ENCODE results near the gene GUSB.

Gene GUSB

GRCh38 chr7:65975814-65976445 is 6.1 kb downstream of the GUSB start:
- Histone ChIP-seq H3K9ac (no peak overlapping the region), H3K27ac (no peak overlapping the region), H2AFZ (ENCODE audit: low read depth) (no peak overlapping the region), H3K36me3 (ENCODE audit: insufficient read depth) (peaks cover 4% of the 10 kb centered on the region; the same call in 1 of the 2 replicates), H3K79me2 (ENCODE audit: insufficient read depth, low read depth) (peaks cover 12% of the 10 kb centered on the region), H3K27me3 (ENCODE audit: insufficient read depth, low read depth) (no peaks in the 10 kb centered on the region), H3K4me1 (ENCODE audit: low read depth, poor library complexity, severe bottlenecking) (peaks cover 4% of the 10 kb centered on the region), H3K4me2 (no peak overlapping the region), H3K4me3 (IDR thresholded peaks at IDR 0.05; ENCODE audit: insufficient read depth, low read depth, low read length) (no peak overlapping the region), H4K20me1 (ENCODE audit: insufficient read depth) (no peaks in the 10 kb centered on the region)
- no peak for TF ChIP-seq CTCF (conservative IDR thresholded peaks at IDR 0.05; ENCODE audit: low read depth, low read length)

GRCh38 chr7:65974876-65975275 is 7.1 kb downstream of the GUSB start:
- no peaks in the 10 kb centered on the region for H3K4me1 ChIP-seq (ENCODE audit: low read depth, poor library complexity, severe bottlenecking)
- H3K27me3 ChIP-seq (ENCODE audit: insufficient read depth, low read depth), result no peaks in the 10 kb centered on the region
- H4K20me1 ChIP-seq (ENCODE audit: insufficient read depth), result no peaks in the 10 kb centered on the region
- no peak overlapping the region for H3K9ac ChIP-seq
- H3K4me3 ChIP-seq (IDR thresholded peaks at IDR 0.05; ENCODE audit: insufficient read depth, low read depth, low read length), result no peak overlapping the region
- H2AFZ ChIP-seq (ENCODE audit: low read depth), result no peak overlapping the region
- H3K27ac ChIP-seq, result no peak overlapping the region
- no peak for TF ChIP-seq CTCF (conservative IDR thresholded peaks at IDR 0.05; ENCODE audit: low read depth, low read length)
- H3K4me2 ChIP-seq, result no peak overlapping the region
- peaks cover 3% of the 10 kb centered on the region; the same call in 1 of the 2 replicates for H3K79me2 ChIP-seq (ENCODE audit: insufficient read depth, low read depth)
- peaks cover 4% of the 10 kb centered on the region; the same call in 1 of the 2 replicates for H3K36me3 ChIP-seq (ENCODE audit: insufficient read depth)

GRCh38 chr7:65974191-65974801 is 7.7 kb downstream of the GUSB start:
- no peak for TF ChIP-seq CTCF (conservative IDR thresholded peaks at IDR 0.05; ENCODE audit: low read depth, low read length)
- Histone ChIP-seq H3K36me3 (ENCODE audit: insufficient read depth) (peaks cover 6% of the 10 kb centered on the region; the same call in 1 of the 2 replicates), H4K20me1 (ENCODE audit: insufficient read depth) (no peaks in the 10 kb centered on the region), H3K79me2 (ENCODE audit: insufficient read depth, low read depth) (peaks cover 3% of the 10 kb centered on the region; the same call in 1 of the 2 replicates), H2AFZ (ENCODE audit: low read depth) (no peak overlapping the region), H3K4me1 (ENCODE audit: low read depth, poor library complexity, severe bottlenecking) (no peaks in the 10 kb centered on the region), H3K27ac (no peak overlapping the region), H3K9ac (no peak overlapping the region), H3K4me3 (IDR thresholded peaks at IDR 0.05; ENCODE audit: insufficient read depth, low read depth, low read length) (no peak overlapping the region), H3K27me3 (ENCODE audit: insufficient read depth, low read depth) (no peaks in the 10 kb centered on the region), H3K4me2 (no peak overlapping the region)

GRCh38 chr7:65972976-65973375 is 9.0 kb downstream of the GUSB start:
- no peaks in the 10 kb centered on the region for H3K79me2 ChIP-seq (ENCODE audit: insufficient read depth, low read depth)

More at GRCh38 chr7:65972976-65973375, 9.0 kb downstream of the GUSB start:
- Histone ChIP-seq H2AFZ (ENCODE audit: low read depth) (no peak overlapping the region), H3K27me3 (ENCODE audit: insufficient read depth, low read depth) (no peaks in the 10 kb centered on the region), H4K20me1 (ENCODE audit: insufficient read depth) (no peaks in the 10 kb centered on the region), H3K4me2 (no peak overlapping the region), H3K4me1 (ENCODE audit: low read depth, poor library complexity, severe bottlenecking) (no peaks in the 10 kb centered on the region), H3K27ac (no peak overlapping the region), H3K36me3 (ENCODE audit: insufficient read depth) (peaks cover 13% of the 10 kb centered on the region; the same call in 1 of the 2 replicates), H3K4me3 (IDR thresholded peaks at IDR 0.05; ENCODE audit: insufficient read depth, low read depth, low read length) (no peak overlapping the region), H3K9ac (no peak overlapping the region)
- no peak for TF ChIP-seq CTCF (conservative IDR thresholded peaks at IDR 0.05; ENCODE audit: low read depth, low read length)

All from KMS-11 (cell line).